GM12892 (cell line): ENCODE data around the gene KCNE1.

Experiments
- POLR2A ChIP-seq: IDR thresholded peaks from 2 replicates; pipeline ENCODE4 v1.6.1; 2011; ENCODE audit warnings: low read depth, low read length, control low read depth
- POLR2AphosphoS5 ChIP-seq: IDR thresholded peaks from 2 replicates; pipeline ENCODE4 v1.6.1; 2011; ENCODE audit warnings: low read depth, low read length, control low read depth

DNA sequence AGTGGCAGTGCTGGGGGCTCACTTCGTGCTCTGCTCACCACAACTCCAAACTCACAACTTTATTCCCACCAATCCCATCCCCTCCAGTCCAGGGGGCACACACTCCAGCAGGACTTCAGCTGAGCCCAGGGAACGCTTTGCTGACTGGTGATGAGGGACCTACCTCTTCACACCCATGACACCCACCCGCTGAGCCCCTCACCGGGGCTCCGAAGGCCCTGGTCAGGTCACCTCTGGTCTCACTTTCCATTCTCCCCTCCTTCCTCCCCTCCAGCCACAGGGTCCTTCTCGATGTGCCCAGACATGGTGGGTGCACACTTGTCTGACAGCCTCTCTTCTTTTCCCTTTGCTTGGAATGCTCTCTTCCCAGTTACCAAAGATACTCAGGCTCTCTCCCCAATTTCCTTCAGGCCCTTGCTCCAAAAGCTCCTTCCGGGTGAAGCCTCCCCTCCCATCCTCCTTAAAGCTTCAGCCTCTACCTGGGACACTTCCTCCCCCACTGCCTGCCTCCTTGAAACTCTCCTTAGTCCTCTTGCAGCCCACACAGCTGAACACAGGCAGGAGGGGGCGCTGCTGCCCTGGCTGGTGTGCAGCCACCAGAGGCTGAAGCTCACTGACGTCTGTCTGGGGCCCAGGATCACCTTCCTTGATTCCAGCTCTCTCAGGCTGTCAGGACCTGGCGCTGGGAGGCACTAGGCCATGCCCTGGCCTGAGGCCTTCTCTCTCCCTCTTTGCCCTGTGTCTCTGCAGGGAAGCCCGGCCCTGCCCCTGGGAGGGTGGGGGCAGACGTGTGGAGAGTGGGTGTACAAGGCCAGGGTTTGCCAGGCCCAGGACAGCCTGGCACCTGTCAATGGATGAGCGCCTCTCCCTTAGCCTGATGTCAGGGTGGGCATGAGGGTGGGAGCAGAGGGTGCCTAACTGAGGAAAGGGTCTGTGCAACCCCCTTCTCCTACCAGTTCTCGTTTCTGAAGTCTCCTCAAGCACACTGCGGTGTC is 1.6 kb downstream of the KCNE1 start:
- TF ChIP-seq POLR2AphosphoS5 (no peak), POLR2A (no peak)
